K562 (cell line): Measurements from ENCODE around the gene KDM2A. TPM values are rescaled to one million over a fixed set of nuclear protein-coding genes. Genes with fewer than 3 reads are reported as not detected.

Source experiments
- CEBPB ChIP-seq: fragments of 450-650 bp; IDR thresholded peaks from 2 replicates; pipeline ENCODE4 v1.6.1; 2016; ENCODE audit warnings: missing genetic modification characterization, missing compliant biosample characterization
- CTBP1 ChIP-seq: fragments of 450-650 bp; IDR thresholded peaks from 2 replicates; pipeline ENCODE4 v1.6.1; 2016; ENCODE audit warnings: borderline replicate concordance
- CXXC5 ChIP-seq: fragments of 250-450 bp; sonication (Bioruptor Pico); IDR thresholded peaks from 2 replicates; pipeline ENCODE4 v1.8.0; 2022; ENCODE audit warnings: inconsistent platforms, mild to moderate bottlenecking, moderate library complexity
- FOXJ3 ChIP-seq: sonication (generic); formaldehyde crosslinking; IDR thresholded peaks from 2 replicates; pipeline ENCODE4 v1.4.0; 2020; ENCODE audit warnings: mild to moderate bottlenecking, missing genetic modification reagents
- HDGF ChIP-seq: fragments of 450-650 bp; IDR thresholded peaks from 2 replicates; pipeline ENCODE4 v1.6.1; 2016
- PCBP1 ChIP-seq: fragments of 200-400 bp; formaldehyde crosslinking; IDR thresholded peaks from 2 replicates; pipeline ENCODE4 v1.6.1; 2018; ENCODE audit warnings: mild to moderate bottlenecking, low read depth, low read length; ENCODE audit not compliant: poor library complexity, severe bottlenecking
- TCF3 ChIP-seq: sonication (generic); formaldehyde crosslinking; IDR thresholded peaks from 2 replicates; pipeline ENCODE4 v1.4.0; 2020; ENCODE audit warnings: mild to moderate bottlenecking, missing genetic modification reagents
- ZBTB5 ChIP-seq: fragments of 450-650 bp; IDR thresholded peaks from 2 replicates; pipeline ENCODE4 v1.6.1; 2017; ENCODE audit warnings: antibody characterized with exemption
- ZHX1 ChIP-seq: fragments of 150-350 bp; conservative IDR thresholded peaks from 2 replicates; pipeline ENCODE4 v1.6.1; 2014; ENCODE audit warnings: low read length
- ZNF165 ChIP-seq: fragments of 250-450 bp; sonication (Bioruptor Pico); IDR thresholded peaks from 2 replicates; pipeline ENCODE4 v1.4.0; 2020; ENCODE audit warnings: borderline replicate concordance
- ZNF436 ChIP-seq: fragments of 250-450, 450-650 bp; sonication (Bioruptor Pico); formaldehyde crosslinking; IDR thresholded peaks from 2 replicates; pipeline ENCODE4 v1.7.0; 2020; ENCODE audit warnings: mild to moderate bottlenecking
- ZNF592 ChIP-seq: fragments of 450-650 bp; IDR thresholded peaks from 2 replicates; pipeline ENCODE4 v1.6.1; 2017; ENCODE audit warnings: antibody characterized with exemption, mild to moderate bottlenecking
- polyA plus RNA-seq, 8 experiments: library from polyadenylated mRNA; depleted of rRNA in 4 of 8; stranded (reverse) in 5 of 8; unstranded in 3 of 8; fragments of >200 nt; fragmentation: Nextera tagmentation in 2 of 8; fragmentation: Illumina TruSeq in 1 of 8; extraction: Ambion mirVana in 2 of 8; extraction: Trizol in 1 of 8; gene quantifications; 2 replicates each; pipeline versions ENCODE4 v1.2.1 to v1.2.3, GENCODE V29; 2011 to 2014; ENCODE audit warnings: inconsistent platforms in 1 of 8, missing spikeins in 1 of 8
- total RNA-seq, 7 experiments: library from RNA; depleted of rRNA in 6 of 7; stranded (reverse); fragments of >200 nt in 6 of 7; fragmentation: Illumina TruSeq in 2 of 7; extraction: Trizol in 2 of 7; gene quantifications; 2 replicates each; pipeline versions ENCODE4 v1.2.1 to v1.2.3, GENCODE V29; 2011 to 2021; ENCODE audit warnings: low replicate concordance in 1 of 7
- TF ChIP-seq, protein P1 (sequence below): fragments of 450-650 bp; formaldehyde crosslinking; IDR thresholded peaks from 2 replicates; pipeline ENCODE4 v1.4.0; 2022; ENCODE audit warnings: missing genetic modification characterization
- TF ChIP-seq, protein P2 (sequence below): fragments of 450-650 bp; IDR thresholded peaks from 2 replicates; pipeline ENCODE4 v1.6.1; 2016; ENCODE audit warnings: antibody characterized with exemption

KDM2A gene
- total and polyA plus RNA-seq, 9 of the 15 experiments (the other 6 are each of a cell fraction or from before 2014, with no cell fraction given): 5.0 to 39.3 (median 21.3) TPM

DNA sequence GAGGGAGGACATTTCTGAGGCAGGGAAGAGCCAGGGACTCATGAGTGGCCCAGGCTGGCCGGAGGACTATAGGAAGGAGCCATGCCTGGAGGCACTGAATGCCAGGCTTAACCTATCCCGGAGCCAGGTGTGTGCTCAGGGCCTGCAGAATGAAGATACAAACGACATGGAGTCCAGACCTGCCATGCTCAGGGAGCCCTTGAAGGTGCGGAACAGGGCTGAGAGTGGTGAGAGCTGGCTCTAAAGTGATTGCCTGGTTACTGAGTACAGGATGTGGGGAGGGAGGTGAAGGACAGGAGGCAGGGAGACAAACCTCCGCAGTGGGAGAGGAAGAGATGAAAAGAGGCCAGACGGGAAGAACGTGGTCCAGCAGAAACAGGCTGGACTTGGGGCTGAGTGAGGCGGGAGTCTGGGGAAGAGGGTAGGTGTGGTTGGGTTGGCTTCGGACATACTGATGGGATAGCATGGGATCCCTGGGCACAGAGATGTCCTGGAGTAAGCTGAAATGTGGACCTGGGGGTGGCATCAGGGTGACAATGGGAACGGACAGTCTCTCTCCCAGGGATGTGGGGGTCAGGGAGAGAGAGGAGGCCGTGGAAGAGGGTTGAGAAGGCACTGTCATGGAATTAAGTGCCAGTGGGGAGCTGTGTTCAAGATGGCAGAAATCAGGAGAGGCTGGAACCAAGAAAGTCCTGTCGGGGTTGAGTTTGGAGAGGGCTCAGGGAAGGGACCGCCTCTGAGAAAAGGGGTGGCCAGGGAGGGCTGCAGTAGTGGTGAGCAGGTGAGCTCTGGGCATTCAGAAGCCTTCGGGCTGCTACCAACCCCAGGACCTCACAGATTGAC is 168.5 kb downstream of the KDM2A start (continued):
- TF ChIP-seq, protein P1, sequence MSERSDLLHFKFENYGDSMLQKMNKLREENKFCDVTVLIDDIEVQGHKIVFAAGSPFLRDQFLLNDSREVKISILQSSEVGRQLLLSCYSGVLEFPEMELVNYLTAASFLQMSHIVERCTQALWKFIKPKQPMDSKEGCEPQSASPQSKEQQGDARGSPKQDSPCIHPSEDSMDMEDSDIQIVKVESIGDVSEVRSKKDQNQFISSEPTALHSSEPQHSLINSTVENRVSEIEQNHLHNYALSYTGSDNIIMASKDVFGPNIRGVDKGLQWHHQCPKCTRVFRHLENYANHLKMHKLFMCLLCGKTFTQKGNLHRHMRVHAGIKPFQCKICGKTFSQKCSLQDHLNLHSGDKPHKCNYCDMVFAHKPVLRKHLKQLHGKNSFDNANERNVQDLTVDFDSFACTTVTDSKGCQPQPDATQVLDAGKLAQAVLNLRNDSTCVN: 0 out of 2 replicates have a peak, but pooled peaks have one; percentile 5
- TF ChIP-seq, protein P2, sequence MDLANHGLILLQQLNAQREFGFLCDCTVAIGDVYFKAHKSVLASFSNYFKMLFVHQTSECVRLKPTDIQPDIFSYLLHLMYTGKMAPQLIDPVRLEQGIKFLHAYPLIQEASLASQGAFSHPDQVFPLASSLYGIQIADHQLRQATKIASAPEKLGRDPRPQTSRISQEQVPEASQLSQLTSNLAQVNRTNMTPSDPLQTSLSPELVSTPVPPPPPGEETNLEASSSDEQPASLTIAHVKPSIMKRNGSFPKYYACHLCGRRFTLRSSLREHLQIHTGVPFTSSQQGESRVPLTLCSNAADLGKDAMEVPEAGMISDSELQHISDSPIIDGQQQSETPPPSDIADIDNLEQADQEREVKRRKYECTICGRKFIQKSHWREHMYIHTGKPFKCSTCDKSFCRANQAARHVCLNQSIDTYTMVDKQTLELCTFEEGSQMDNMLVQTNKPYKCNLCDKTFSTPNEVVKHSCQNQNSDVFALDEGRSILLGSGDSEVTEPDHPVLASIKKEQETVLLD: 0 out of 2 replicates have a peak, but pooled peaks have one; percentile 5
- TF ChIP-seq TCF3: no peak
- TF ChIP-seq ZNF165 (CRISPR knock-in tag): no peak
- peak; percentile 35; the same call in 1 of the 2 replicates for TF ChIP-seq HDGF
- TF ChIP-seq CXXC5 (CRISPR knock-in tag): no peak
- no peak for TF ChIP-seq ZNF436
- no peak for TF ChIP-seq ZBTB5
- TF ChIP-seq CTBP1: no peak
- no peak for TF ChIP-seq ZNF592
- TF ChIP-seq PCBP1: no peak
- TF ChIP-seq ZHX1: no peak
- TF ChIP-seq CEBPB: no peak
- TF ChIP-seq FOXJ3 (CRISPR knock-in tag): no peak
